Activated naive CD8-positive, alpha-beta T cell treated with anti-CD3 and anti-CD28 coated beads for 36 hours (primary cell): ENCODE measurements around the gene LRP6. TPM values are rescaled to one million over a fixed set of nuclear protein-coding genes. Genes with fewer than 3 reads are reported as not detected.

Experiments
- DNase-seq: peaks from one replicate; pipeline ENCODE4 v3.0.0; 2021
- H3K27ac Mint-ChIP-seq: one replicate; pipeline ENCODE4 v1.8.0; 2022; ENCODE audit warnings: mild to moderate bottlenecking, moderate library complexity, mixed read lengths
- H3K27me3 Mint-ChIP-seq: one replicate; pipeline ENCODE4 v1.8.0; 2022; ENCODE audit warnings: mild to moderate bottlenecking, mixed read lengths
- H3K36me3 Mint-ChIP-seq: one replicate; pipeline ENCODE4 v1.8.0; 2021; ENCODE audit warnings: mild to moderate bottlenecking, mixed read lengths
- H3K4me1 Mint-ChIP-seq: one replicate; pipeline ENCODE4 v1.8.0; 2021; ENCODE audit warnings: mixed read lengths
- H3K4me3 Mint-ChIP-seq: one replicate; pipeline ENCODE4 v1.8.0; 2022; ENCODE audit warnings: mild to moderate bottlenecking, moderate library complexity, mixed read lengths
- H3K9me3 Mint-ChIP-seq: one replicate; pipeline ENCODE4 v1.8.0; 2022; ENCODE audit warnings: mixed read lengths
- total RNA-seq, 2 experiments: library from RNA; stranded (reverse); gene quantifications; one replicate each; pipeline ENCODE4 v1.2.3, GENCODE V29; 2021

Gene LRP6
- total RNA-seq, 2 experiments from 2014 or later, result 2.9 to 4.6 TPM

GRCh38 chr12:12191008-12191407 is 75.8 kb downstream of the LRP6 start:
- Mint-ChIP-seq H3K4me1 (peaks cover 2% of the 10 kb centered on the region), H3K36me3 (peaks cover 3% of the 10 kb centered on the region), H3K27me3 (peaks cover 13% of the 10 kb centered on the region), H3K27ac (no peak overlapping the region), H3K4me3 (no peak overlapping the region), H3K9me3 (peaks cover 4% of the 10 kb centered on the region)
- no peak for DNase-seq

GRCh38 chr12:12190087-12190809 is 76.6 kb downstream of the LRP6 start:
- Mint-ChIP-seq H3K27me3 (peaks cover 9% of the 10 kb centered on the region), H3K36me3 (peaks cover 3% of the 10 kb centered on the region), H3K9me3 (no peaks in the 10 kb centered on the region), H3K27ac (no peak overlapping the region), H3K4me3 (no peak overlapping the region), H3K4me1 (peaks cover 2% of the 10 kb centered on the region)
- DNase-seq, result no peak

GRCh38 chr12:12185414-12185813 is 81.4 kb downstream of the LRP6 start:
- Mint-ChIP-seq H3K27ac (no peak overlapping the region), H3K27me3 (peaks cover 5% of the 10 kb centered on the region), H3K9me3 (no peaks in the 10 kb centered on the region), H3K4me3 (no peak overlapping the region), H3K4me1 (peaks cover 3% of the 10 kb centered on the region), H3K36me3 (peaks cover 6% of the 10 kb centered on the region)
- no peak for DNase-seq

GRCh38 chr12:12182703-12183365 is 84.0 kb downstream of the LRP6 start:
- Mint-ChIP-seq H3K27ac (no peak overlapping the region), H3K4me3 (no peak overlapping the region), H3K9me3 (no peaks in the 10 kb centered on the region), H3K36me3 (peaks cover 13% of the 10 kb centered on the region), H3K27me3 (no peaks in the 10 kb centered on the region), H3K4me1 (peaks cover 2% of the 10 kb centered on the region)
- DNase-seq, result no peak

GRCh38 chr12:12181511-12181910 is 85.3 kb downstream of the LRP6 start:
- Mint-ChIP-seq H3K27ac (no peak overlapping the region), H3K4me1 (peaks cover 2% of the 10 kb centered on the region), H3K36me3 (peaks cover 13% of the 10 kb centered on the region), H3K4me3 (no peak overlapping the region), H3K9me3 (no peaks in the 10 kb centered on the region), H3K27me3 (no peaks in the 10 kb centered on the region)
- no peak for DNase-seq

GRCh38 chr12:12180575-12180974 is 86.3 kb downstream of the LRP6 start:
- no peaks in the 10 kb centered on the region for H3K27me3 Mint-ChIP-seq
- H3K27ac Mint-ChIP-seq, result no peak overlapping the region
- H3K36me3 Mint-ChIP-seq, result peaks cover 13% of the 10 kb centered on the region
- peaks cover 2% of the 10 kb centered on the region for H3K4me1 Mint-ChIP-seq
- H3K9me3 Mint-ChIP-seq, result no peaks in the 10 kb centered on the region
- DNase-seq, result no peak
- no peak overlapping the region for H3K4me3 Mint-ChIP-seq

- peaks cover 13% of the 10 kb centered on the region for H3K36me3 Mint-ChIP-seq
- peaks cover 2% of the 10 kb centered on the region for H3K4me1 Mint-ChIP-seq
- DNase-seq, result no peak
- no peak overlapping the region for H3K27ac Mint-ChIP-seq
- H3K4me3 Mint-ChIP-seq, result no peak overlapping the region
- no peaks in the 10 kb centered on the region for H3K9me3 Mint-ChIP-seq
- no peaks in the 10 kb centered on the region for H3K27me3 Mint-ChIP-seq
Observed at GRCh38 chr12:12180136-12180535, 86.7 kb downstream of the LRP6 start.

GRCh38 chr12:12178559-12178958 is 88.3 kb downstream of the LRP6 start:
- H3K4me3 Mint-ChIP-seq, result no peak overlapping the region
- DNase-seq, result no peak
- no peaks in the 10 kb centered on the region for H3K9me3 Mint-ChIP-seq
- peaks cover 13% of the 10 kb centered on the region for H3K36me3 Mint-ChIP-seq
- no peaks in the 10 kb centered on the region for H3K27me3 Mint-ChIP-seq
- no peak overlapping the region for H3K27ac Mint-ChIP-seq
- peaks cover 2% of the 10 kb centered on the region for H3K4me1 Mint-ChIP-seq

- no peak overlapping the region for H3K27ac Mint-ChIP-seq
- DNase-seq, result no peak
- H3K27me3 Mint-ChIP-seq, result no peaks in the 10 kb centered on the region
- no peaks in the 10 kb centered on the region for H3K9me3 Mint-ChIP-seq
- H3K4me3 Mint-ChIP-seq, result no peak overlapping the region
- H3K36me3 Mint-ChIP-seq, result peaks cover 15% of the 10 kb centered on the region
- peaks cover 12% of the 10 kb centered on the region for H3K4me1 Mint-ChIP-seq
Observed at GRCh38 chr12:12176402-12176801, 90.4 kb downstream of the LRP6 start.

GRCh38 chr12:12171991-12172511 is 94.8 kb downstream of the LRP6 start:
- Mint-ChIP-seq H3K9me3 (no peaks in the 10 kb centered on the region), H3K4me3 (no peak overlapping the region), H3K4me1 (peaks cover 12% of the 10 kb centered on the region), H3K27me3 (peaks cover 9% of the 10 kb centered on the region), H3K27ac (peak overlapping the region; percentile 54), H3K36me3 (peaks cover 1% of the 10 kb centered on the region)
- peak; percentile 39 for DNase-seq

- Mint-ChIP-seq H3K4me1 (peaks cover 12% of the 10 kb centered on the region), H3K27ac (no peak overlapping the region), H3K27me3 (peaks cover 9% of the 10 kb centered on the region), H3K9me3 (no peaks in the 10 kb centered on the region), H3K36me3 (peaks cover 1% of the 10 kb centered on the region), H3K4me3 (no peak overlapping the region)
- DNase-seq, result no peak
Observed at GRCh38 chr12:12167847-12168246, 99.0 kb downstream of the LRP6 start.

GRCh38 chr12:12166751-12167150 is 100.1 kb downstream of the LRP6 start:
- no peaks in the 10 kb centered on the region for H3K36me3 Mint-ChIP-seq
- H3K27me3 Mint-ChIP-seq, result peaks cover 9% of the 10 kb centered on the region
- H3K4me1 Mint-ChIP-seq, result peaks cover 4% of the 10 kb centered on the region
- no peak overlapping the region for H3K4me3 Mint-ChIP-seq
- H3K27ac Mint-ChIP-seq, result no peak overlapping the region
- H3K9me3 Mint-ChIP-seq, result no peaks in the 10 kb centered on the region
- DNase-seq, result no peak

GRCh38 chr12:12159988-12160387 is 106.9 kb downstream of the LRP6 start:
- Mint-ChIP-seq H3K27me3 (no peaks in the 10 kb centered on the region), H3K4me3 (no peak overlapping the region), H3K4me1 (no peaks in the 10 kb centered on the region), H3K36me3 (no peaks in the 10 kb centered on the region), H3K27ac (no peak overlapping the region), H3K9me3 (no peaks in the 10 kb centered on the region)
- DNase-seq, result no peak

GRCh38 chr12:12158858-12159257 is 108.0 kb downstream of the LRP6 start:
- Mint-ChIP-seq H3K36me3 (no peaks in the 10 kb centered on the region), H3K9me3 (no peaks in the 10 kb centered on the region), H3K27me3 (no peaks in the 10 kb centered on the region), H3K27ac (no peak overlapping the region), H3K4me3 (no peak overlapping the region), H3K4me1 (no peaks in the 10 kb centered on the region)
- no peak for DNase-seq

- no peak overlapping the region for H3K27ac Mint-ChIP-seq
- no peaks in the 10 kb centered on the region for H3K27me3 Mint-ChIP-seq
- DNase-seq, result no peak
- H3K4me3 Mint-ChIP-seq, result no peak overlapping the region
- no peaks in the 10 kb centered on the region for H3K36me3 Mint-ChIP-seq
- H3K9me3 Mint-ChIP-seq, result no peaks in the 10 kb centered on the region
- no peaks in the 10 kb centered on the region for H3K4me1 Mint-ChIP-seq
Observed at GRCh38 chr12:12157424-12157823, 109.4 kb downstream of the LRP6 start.

- Mint-ChIP-seq H3K27ac (no peak overlapping the region), H3K27me3 (no peaks in the 10 kb centered on the region), H3K9me3 (no peaks in the 10 kb centered on the region), H3K4me1 (no peaks in the 10 kb centered on the region), H3K36me3 (no peaks in the 10 kb centered on the region), H3K4me3 (no peak overlapping the region)
- DNase-seq, result no peak
Observed at GRCh38 chr12:12156828-12157227, 110.0 kb downstream of the LRP6 start.
